Testis (tissue), 3 donors: ENCODE data around the gene MSMP. TPM values are rescaled to one million over a fixed set of nuclear protein-coding genes. Genes with fewer than 3 reads are reported as not detected.
A peak's percentile ranks its signal among the peaks of the same experiment; 100 is the strongest.

Experiments
- DNase-seq: peaks from one replicate; pipeline ENCODE4 v3.0.0-alpha.2; 2019
- H3K27ac ChIP-seq, 2 donors: fragments of 200-600 bp; sonication (generic); one replicate each; pipeline ENCODE4 v1.5.1; 2019
- H3K27me3 ChIP-seq: fragments of 200-600 bp; sonication (generic); one replicate; pipeline ENCODE4 v1.5.1; 2019
- H3K36me3 ChIP-seq: fragments of 200-600 bp; sonication (generic); one replicate; pipeline ENCODE4 v1.5.1; 2017; ENCODE audit warnings: low read depth; ENCODE audit errors: missing control alignments
- H3K4me1 ChIP-seq: fragments of 200-600 bp; sonication (generic); one replicate; pipeline ENCODE4 v1.5.1; 2019
- H3K4me3 ChIP-seq, 2 donors: fragments of 200-600 bp; sonication (generic); one replicate each; pipeline ENCODE4 v1.5.1; 2017 to 2019
- H3K9me3 ChIP-seq: fragments of 200-600 bp; sonication (generic); one replicate; pipeline ENCODE4 v1.5.1; 2017
- POLR2A ChIP-seq: fragments of 450-650 bp; IDR thresholded peaks from one replicate; pipeline ENCODE4 v1.6.1; 2017; ENCODE audit warnings: antibody characterized with exemption, mild to moderate bottlenecking, moderate library complexity
- WGBS, 2 donors: methylation state at CpG; one replicate each; pipeline ENCODE4 v1.1.5; 2018; 5-methylcytosine and 5-hydroxymethylcytosine counted together
- intact Hi-C: fragments of 100-400 bp; cut with DNase I; formaldehyde crosslinking; loops from one replicate; pipeline ENCODE4 v1.15.1; 2023; ENCODE audit warnings: low total_unique reads
- polyA plus RNA-seq: library from polyadenylated mRNA; stranded (reverse); fragments of 350-450 nt; fragmentation: Illumina TruSeq; extraction: RNeasy Lipid Tissue Mini Kit (QIAGEN cat#74804); gene quantifications from one replicate; pipeline ENCODE4 v1.2.3, GENCODE V29; 2014; ENCODE audit warnings: low read depth, low replicate concordance; ENCODE audit not compliant: insufficient read depth
- total RNA-seq, 2 donors: library from RNA; depleted of rRNA; stranded (reverse); fragments of >200 nt; gene quantifications; one replicate each; pipeline ENCODE4 v1.2.3, GENCODE V29; 2016
- TF ChIP-seq, protein P1 (sequence below), 3 experiments: fragments of 450-650 bp in 2 of 3; fragments of 200-600 bp in 1 of 3; sonication (generic) in 1 of 3; IDR thresholded peaks; one replicate each; pipeline ENCODE4 v1.5.1; 2016 to 2019; ENCODE audit warnings: antibody characterized with exemption in 3 of 3, mild to moderate bottlenecking in 2 of 3, moderate library complexity in 1 of 3

Gene MSMP
- total and polyA plus RNA-seq, 3 donors from 2014 or later, result 1.7 to 1.9 TPM; not detected in 1

- intact Hi-C loops, result no loop called here
- WGBS, 2 donors, result 5 to 13% methylated on average over 24 to 48 of the region's 48 CpGs
- H3K27ac ChIP-seq, result peak overlapping the region in 1 of 2 donors; percentile 47
- no peak for TF ChIP-seq POLR2A
- TF ChIP-seq, protein P1, sequence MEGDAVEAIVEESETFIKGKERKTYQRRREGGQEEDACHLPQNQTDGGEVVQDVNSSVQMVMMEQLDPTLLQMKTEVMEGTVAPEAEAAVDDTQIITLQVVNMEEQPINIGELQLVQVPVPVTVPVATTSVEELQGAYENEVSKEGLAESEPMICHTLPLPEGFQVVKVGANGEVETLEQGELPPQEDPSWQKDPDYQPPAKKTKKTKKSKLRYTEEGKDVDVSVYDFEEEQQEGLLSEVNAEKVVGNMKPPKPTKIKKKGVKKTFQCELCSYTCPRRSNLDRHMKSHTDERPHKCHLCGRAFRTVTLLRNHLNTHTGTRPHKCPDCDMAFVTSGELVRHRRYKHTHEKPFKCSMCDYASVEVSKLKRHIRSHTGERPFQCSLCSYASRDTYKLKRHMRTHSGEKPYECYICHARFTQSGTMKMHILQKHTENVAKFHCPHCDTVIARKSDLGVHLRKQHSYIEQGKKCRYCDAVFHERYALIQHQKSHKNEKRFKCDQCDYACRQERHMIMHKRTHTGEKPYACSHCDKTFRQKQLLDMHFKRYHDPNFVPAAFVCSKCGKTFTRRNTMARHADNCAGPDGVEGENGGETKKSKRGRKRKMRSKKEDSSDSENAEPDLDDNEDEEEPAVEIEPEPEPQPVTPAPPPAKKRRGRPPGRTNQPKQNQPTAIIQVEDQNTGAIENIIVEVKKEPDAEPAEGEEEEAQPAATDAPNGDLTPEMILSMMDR (IDR thresholded peaks at IDR 0.05), result peak in 2 of 3 experiments; percentile 11 to 15
- DNase-seq, result no peak
- H3K36me3 ChIP-seq, result no peaks in the 10 kb centered on the region
- peak overlapping the region; percentile 40 to 60 for H3K4me3 ChIP-seq
- H3K9me3 ChIP-seq, result no peaks in the 10 kb centered on the region
- H3K27me3 ChIP-seq, result no peaks in the 10 kb centered on the region
- H3K4me1 ChIP-seq, result peaks cover 11% of the 10 kb centered on the region
Observed at GRCh38 chr9:35756275-35757225, 2.5 kb upstream of the MSMP start.

GRCh38 chr9:35755071-35755470 lies 995 bp upstream of the MSMP start:
- Histone ChIP-seq H3K27ac (no peak overlapping the region), H3K36me3 (no peaks in the 10 kb centered on the region), H3K9me3 (no peaks in the 10 kb centered on the region), H3K27me3 (no peaks in the 10 kb centered on the region), H3K4me1 (peaks cover 16% of the 10 kb centered on the region), H3K4me3 (no peak overlapping the region)
- intact Hi-C loops, result no loop called here
- TF ChIP-seq POLR2A, result no peak
- TF ChIP-seq, protein P1 (IDR thresholded peaks at IDR 0.05), result no peak
- 88 to 92% methylated on average over 4 of the region's 4 CpGs for WGBS, 2 donors
- no peak for DNase-seq

DNA sequence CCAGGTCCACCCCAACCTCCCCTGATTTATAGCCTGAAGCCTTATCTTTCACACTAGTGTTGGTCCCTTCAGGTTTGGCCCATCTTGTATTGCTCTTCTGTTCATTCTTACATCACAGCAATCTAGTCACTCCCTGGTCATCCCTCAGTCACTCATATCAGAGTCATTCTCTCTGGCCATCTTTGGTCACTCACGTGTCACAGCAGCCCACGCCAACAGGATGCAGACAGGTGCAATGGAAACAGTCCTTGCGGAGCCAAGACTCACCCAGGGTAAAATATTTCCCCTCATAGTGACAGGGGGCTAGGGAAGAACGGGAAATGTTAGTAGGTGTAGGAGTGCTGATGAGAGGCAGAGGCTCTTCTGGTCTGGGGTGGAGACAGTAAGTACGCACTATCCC lies 610 bp downstream of the MSMP start:
- H3K36me3 ChIP-seq, result no peaks in the 10 kb centered on the region
- DNase-seq, result no peak
- no peaks in the 10 kb centered on the region for H3K9me3 ChIP-seq
- WGBS, 2 donors, result 90 to 91% methylated on average over 5 of the region's 5 CpGs
- no peak overlapping the region for H3K4me3 ChIP-seq
- intact Hi-C loops, result no loop called here
- H3K27ac ChIP-seq, result no peak overlapping the region
- no peaks in the 10 kb centered on the region for H3K27me3 ChIP-seq
- peaks cover 20% of the 10 kb centered on the region for H3K4me1 ChIP-seq
- TF ChIP-seq, protein P1 (IDR thresholded peaks at IDR 0.05), result no peak
- no peak for TF ChIP-seq POLR2A

DNA sequence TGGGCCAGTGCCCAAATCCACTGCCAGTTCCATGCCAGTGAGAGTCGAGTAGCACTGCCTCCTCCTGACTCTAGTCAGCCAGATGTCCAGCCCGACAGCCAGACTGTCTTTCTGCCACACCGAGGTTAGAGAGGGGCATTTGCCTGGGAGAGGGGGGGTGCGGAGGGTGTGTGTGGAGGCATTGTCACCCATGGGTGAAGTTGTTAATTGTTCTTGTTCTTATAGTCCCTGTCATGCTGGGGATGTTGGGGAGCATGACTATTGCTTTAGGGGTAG lies 3.9 kb downstream of the MSMP start:
- Histone ChIP-seq H3K27ac (no peak overlapping the region), H3K27me3 (no peaks in the 10 kb centered on the region), H3K9me3 (no peaks in the 10 kb centered on the region), H3K4me1 (peaks cover 33% of the 10 kb centered on the region), H3K36me3 (no peaks in the 10 kb centered on the region), H3K4me3 (no peak overlapping the region)
- 55 to 61% methylated on average over 4 of the region's 4 CpGs for WGBS, 2 donors
- no peak for TF ChIP-seq POLR2A
- TF ChIP-seq, protein P1 (IDR thresholded peaks at IDR 0.05), result no peak
- DNase-seq, result no peak
- intact Hi-C loops, result no loop called here
